Progenitor cell of endocrine pancreas (in vitro differentiated cells): ENCODE results near the gene PHKA2. TPM values are rescaled to one million over a fixed set of nuclear protein-coding genes. Genes with fewer than 3 reads are reported as not detected.
A peak's percentile ranks its signal among the peaks of the same experiment; 100 is the strongest.

Source experiments
- DNase-seq: peaks from one replicate; pipeline ENCODE4 v3.0.0; 2021; ENCODE audit warnings: low spot score; ENCODE audit not compliant: unreplicated experiment
- H3K27ac Mint-ChIP-seq: 2 replicates; pipeline ENCODE4 v1.8.0; 2021; ENCODE audit warnings: mild to moderate bottlenecking, moderate library complexity, mixed read lengths
- H3K27me3 Mint-ChIP-seq: 2 replicates; pipeline ENCODE4 v1.8.0; 2021; ENCODE audit warnings: mixed read lengths
- H3K36me3 Mint-ChIP-seq: 2 replicates; pipeline ENCODE4 v1.8.0; 2022; ENCODE audit warnings: mixed read lengths; ENCODE audit not compliant: insufficient read depth
- H3K4me1 Mint-ChIP-seq: 2 replicates; pipeline ENCODE4 v1.8.0; 2021; ENCODE audit warnings: low read depth, mixed read lengths
- H3K4me3 Mint-ChIP-seq: 2 replicates; pipeline ENCODE4 v1.8.0; 2021; ENCODE audit warnings: low read depth, mild to moderate bottlenecking, moderate library complexity, mixed read lengths
- H3K9me3 Mint-ChIP-seq: 2 replicates; pipeline ENCODE4 v1.8.0; 2021; ENCODE audit warnings: low read depth, mixed read lengths
- total RNA-seq: library from RNA; stranded (reverse); gene quantifications from 2 replicates; pipeline ENCODE4 v1.2.1, GENCODE V29; 2021
- TF ChIP-seq, protein P1 (sequence below): fragments of 200-600 bp; sonication (generic); IDR thresholded peaks from one replicate; pipeline ENCODE4 v1.5.0; 2021; ENCODE audit warnings: antibody characterized with exemption, mild to moderate bottlenecking; ENCODE audit not compliant: unreplicated experiment

The PHKA2 gene
- total RNA-seq, 1 donor from 2014 or later: 71.6 TPM

DNA sequence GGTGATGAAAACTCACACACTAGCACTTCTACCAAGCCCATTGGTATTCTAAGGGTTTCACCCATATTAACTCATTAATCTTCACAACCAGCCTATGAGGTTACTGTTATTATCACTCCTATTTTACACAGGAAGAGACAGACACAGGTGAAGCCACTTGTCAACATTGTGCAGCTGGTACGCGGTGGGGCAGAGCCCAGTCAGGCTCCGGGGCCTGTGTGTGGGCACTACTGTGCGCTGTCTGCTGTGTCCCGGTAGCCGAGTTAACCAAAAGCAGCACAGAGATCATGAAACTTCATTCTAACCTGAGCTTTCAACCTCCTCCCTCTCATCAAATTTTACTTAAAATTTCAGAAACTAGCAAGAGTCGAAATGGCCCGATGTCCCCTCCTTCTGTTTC lies 111.3 kb downstream of the PHKA2 start:
- Mint-ChIP-seq H3K4me3 (peak overlapping the region; percentile 29), H3K4me1 (peaks cover 5% of the 10 kb centered on the region), H3K9me3 (peaks cover 3% of the 10 kb centered on the region), H3K27ac (no peak overlapping the region), H3K36me3 (peaks cover 1% of the 10 kb centered on the region), H3K27me3 (no peaks in the 10 kb centered on the region)
- DNase-seq: no peak
- TF ChIP-seq, protein P1, sequence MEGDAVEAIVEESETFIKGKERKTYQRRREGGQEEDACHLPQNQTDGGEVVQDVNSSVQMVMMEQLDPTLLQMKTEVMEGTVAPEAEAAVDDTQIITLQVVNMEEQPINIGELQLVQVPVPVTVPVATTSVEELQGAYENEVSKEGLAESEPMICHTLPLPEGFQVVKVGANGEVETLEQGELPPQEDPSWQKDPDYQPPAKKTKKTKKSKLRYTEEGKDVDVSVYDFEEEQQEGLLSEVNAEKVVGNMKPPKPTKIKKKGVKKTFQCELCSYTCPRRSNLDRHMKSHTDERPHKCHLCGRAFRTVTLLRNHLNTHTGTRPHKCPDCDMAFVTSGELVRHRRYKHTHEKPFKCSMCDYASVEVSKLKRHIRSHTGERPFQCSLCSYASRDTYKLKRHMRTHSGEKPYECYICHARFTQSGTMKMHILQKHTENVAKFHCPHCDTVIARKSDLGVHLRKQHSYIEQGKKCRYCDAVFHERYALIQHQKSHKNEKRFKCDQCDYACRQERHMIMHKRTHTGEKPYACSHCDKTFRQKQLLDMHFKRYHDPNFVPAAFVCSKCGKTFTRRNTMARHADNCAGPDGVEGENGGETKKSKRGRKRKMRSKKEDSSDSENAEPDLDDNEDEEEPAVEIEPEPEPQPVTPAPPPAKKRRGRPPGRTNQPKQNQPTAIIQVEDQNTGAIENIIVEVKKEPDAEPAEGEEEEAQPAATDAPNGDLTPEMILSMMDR: no peak

DNA sequence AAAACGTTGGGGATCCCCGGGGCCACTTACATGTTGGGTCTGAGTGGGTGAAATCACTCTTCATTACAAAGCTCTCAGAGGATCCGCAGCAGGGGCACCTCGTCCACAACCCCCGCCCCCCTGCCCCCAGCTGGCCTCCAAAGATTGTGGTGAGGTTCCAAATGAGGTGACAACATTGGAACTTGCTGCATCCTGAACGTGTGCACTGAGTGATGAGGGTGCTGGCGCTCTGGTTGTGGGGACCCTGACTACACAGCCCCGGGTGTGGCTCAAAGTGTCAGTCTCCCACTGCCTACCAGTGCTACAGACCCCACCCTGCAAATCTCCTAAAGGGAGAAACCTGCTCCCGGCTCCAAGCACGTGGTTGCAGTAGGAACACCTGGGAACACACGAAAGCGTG lies 111.9 kb downstream of the PHKA2 start:
- H3K27ac Mint-ChIP-seq: no peak overlapping the region
- TF ChIP-seq, protein P1: no peak
- H3K27me3 Mint-ChIP-seq: no peaks in the 10 kb centered on the region
- peaks cover 7% of the 10 kb centered on the region for H3K4me1 Mint-ChIP-seq
- H3K4me3 Mint-ChIP-seq: no peak overlapping the region
- no peak for DNase-seq
- peaks cover 3% of the 10 kb centered on the region for H3K9me3 Mint-ChIP-seq
- H3K36me3 Mint-ChIP-seq: peaks cover 1% of the 10 kb centered on the region

DNA sequence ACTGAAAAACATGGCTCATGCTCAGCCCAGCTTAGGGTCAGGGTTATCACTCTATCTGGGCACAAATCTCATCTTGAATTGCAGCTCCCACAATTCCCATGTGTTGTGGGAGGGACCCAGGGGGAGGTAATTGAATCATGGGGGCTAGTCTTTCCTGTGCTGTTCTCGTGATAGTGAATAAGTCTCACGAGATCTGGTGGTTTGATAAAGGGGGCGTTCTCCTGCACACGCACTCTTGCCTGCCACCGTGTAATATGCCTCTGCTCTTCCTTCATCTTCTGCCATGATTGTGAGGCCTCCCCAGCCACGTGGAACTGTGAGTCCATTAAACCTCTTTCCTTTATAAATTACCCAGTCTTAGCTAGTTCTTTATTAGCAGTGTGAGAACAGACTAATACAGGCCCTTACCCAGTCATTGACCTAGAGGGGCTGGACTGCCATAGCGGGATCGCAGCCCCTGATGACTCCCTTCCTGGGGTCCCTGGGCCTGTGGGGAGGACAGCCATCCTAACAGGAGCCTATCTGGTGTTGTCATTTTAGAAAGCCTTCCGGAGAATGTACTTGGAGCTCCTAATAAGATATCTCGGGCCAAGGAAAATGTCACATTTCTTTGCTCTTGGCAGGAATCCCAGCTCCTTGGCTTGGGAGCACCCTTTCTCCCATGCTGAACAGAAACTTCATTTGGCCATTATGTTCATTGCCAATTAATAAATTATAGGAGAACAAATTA lies 112.6 kb downstream of the PHKA2 start:
- Mint-ChIP-seq H3K4me1 (peaks cover 9% of the 10 kb centered on the region), H3K4me3 (no peak overlapping the region), H3K27ac (no peak overlapping the region), H3K27me3 (no peaks in the 10 kb centered on the region), H3K9me3 (peaks cover 5% of the 10 kb centered on the region), H3K36me3 (peaks cover 1% of the 10 kb centered on the region)
- DNase-seq: no peak
- TF ChIP-seq, protein P1: no peak

DNA sequence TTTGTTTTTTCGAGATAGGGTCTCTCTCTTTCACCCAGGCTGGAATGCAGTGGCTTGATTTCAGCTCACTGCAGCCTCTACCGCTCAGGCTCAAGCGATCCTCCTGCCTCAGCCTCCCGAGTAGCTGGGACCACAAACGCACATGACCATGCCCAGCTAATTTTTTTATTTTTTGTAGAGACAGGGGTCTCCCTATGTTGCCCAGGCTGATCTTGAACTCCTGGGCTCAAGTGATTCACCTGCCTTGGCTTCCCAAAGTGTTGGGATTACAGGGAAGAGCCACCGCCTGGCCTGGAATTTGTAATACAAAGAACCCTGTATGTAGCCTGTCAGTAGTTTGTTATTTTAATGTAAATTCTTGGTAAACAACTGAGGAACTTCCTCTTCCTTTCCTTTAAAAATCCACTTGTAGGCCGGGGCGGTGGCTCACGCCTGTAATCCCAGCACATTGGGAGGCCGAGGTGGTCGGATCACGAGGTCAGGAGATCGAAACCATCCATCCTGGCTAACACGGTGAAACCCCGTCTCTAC lies 119.5 kb downstream of the PHKA2 start:
- no peak overlapping the region for H3K4me3 Mint-ChIP-seq
- no peaks in the 10 kb centered on the region for H3K27me3 Mint-ChIP-seq
- H3K36me3 Mint-ChIP-seq: peaks cover 6% of the 10 kb centered on the region
- no peak overlapping the region for H3K27ac Mint-ChIP-seq
- peaks cover 17% of the 10 kb centered on the region for H3K9me3 Mint-ChIP-seq
- TF ChIP-seq, protein P1: no peak
- no peak for DNase-seq
- peaks cover 13% of the 10 kb centered on the region for H3K4me1 Mint-ChIP-seq

DNA sequence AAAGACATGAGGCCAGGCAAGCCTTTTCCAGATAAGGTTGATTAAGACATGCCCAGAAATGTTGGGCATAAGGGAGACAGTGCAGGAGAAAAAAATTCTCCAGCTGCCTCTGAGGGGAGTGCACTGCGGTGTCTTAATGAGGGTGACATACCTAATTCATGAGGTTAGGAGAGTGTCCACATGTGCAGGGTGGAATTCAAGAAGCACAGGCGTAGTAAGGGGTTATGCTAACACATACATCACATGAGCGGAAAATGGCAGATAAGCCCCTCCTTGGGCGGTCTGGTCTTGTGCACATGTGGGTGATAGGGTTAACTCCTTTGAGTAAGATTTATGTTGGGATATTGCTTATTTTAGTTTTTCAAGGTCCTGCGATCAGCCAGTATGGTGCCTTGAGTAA lies 122.4 kb downstream of the PHKA2 start:
- no peak for DNase-seq
- H3K27me3 Mint-ChIP-seq: no peaks in the 10 kb centered on the region
- H3K4me3 Mint-ChIP-seq: no peak overlapping the region
- peaks cover 3% of the 10 kb centered on the region for H3K4me1 Mint-ChIP-seq
- no peak overlapping the region for H3K27ac Mint-ChIP-seq
- H3K9me3 Mint-ChIP-seq: peaks cover 25% of the 10 kb centered on the region
- TF ChIP-seq, protein P1: no peak
- peaks cover 6% of the 10 kb centered on the region for H3K36me3 Mint-ChIP-seq
